GM19468 (cell line): ENCODE measurements around the gene LCAT.
"Not testable (repeated sequence)": the region's sequence is repeated elsewhere in the genome, so short reads cannot be mapped to it uniquely, and the experiment has no call there.

Source experiments
- ATAC-seq: cut with Tn5 transposase; IDR thresholded peaks from one replicate; pipeline ENCODE4 v1.9.1; 2021; ENCODE audit warnings: mild to moderate bottlenecking, moderate library complexity, moderate number of reproducible peaks; ENCODE audit not compliant: unreplicated experiment; ENCODE audit errors: extremely low read depth

Gene LCAT

DNA sequence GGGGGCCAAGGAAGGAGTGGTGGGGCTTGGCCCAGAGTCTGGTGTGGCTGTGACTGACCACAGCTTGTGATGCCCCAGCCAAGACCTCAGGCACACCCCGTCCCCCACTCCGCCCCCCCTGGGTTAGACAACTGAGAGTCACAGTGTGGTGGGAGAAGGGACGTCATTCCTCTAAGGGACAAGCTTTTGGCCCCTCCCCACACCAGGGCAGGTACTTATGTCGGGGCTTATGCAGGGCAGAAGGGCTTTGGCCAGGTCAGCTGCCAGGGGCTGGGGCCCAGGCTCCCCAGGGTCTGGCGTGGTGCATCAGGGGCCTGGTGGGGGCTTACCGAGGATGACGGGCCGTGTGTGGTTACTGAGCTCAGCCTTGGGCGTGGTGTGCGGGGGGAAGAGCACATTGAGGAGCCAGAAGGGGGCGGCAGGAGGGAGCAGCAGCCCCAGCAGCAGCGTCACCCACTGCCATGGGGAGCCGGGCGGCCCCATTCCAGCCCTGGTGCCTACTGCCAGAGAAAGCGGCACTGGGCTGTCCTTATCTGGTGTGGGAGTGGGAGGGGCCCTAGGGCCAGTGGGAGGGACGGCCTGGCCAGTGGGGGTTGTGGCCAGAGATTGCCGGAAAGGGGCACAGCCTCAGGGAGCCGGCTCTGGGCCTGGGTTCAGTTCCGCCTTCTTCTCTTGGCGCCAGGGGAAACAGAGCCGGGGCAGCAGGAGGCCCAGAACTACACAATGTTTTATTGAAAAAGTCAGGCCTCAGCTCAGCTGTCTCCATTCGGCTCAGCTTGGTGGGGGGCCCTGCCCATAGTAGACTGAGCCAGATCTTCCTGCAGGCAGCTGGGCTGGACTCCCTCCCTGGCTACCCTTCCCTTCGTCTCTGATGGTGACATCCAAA lies at the start of gene LCAT:
TSS of gene LCAT (minus strand) at position 502 of the 886 bp plus-strand sequence. CDS start at position 483, 19 bp downstream.
- no peak for ATAC-seq

- ATAC-seq, result peak; percentile 38
These were observed 49.5 kb upstream of the LCAT start for GRCh38 chr16:67993207-67994039.

DNA sequence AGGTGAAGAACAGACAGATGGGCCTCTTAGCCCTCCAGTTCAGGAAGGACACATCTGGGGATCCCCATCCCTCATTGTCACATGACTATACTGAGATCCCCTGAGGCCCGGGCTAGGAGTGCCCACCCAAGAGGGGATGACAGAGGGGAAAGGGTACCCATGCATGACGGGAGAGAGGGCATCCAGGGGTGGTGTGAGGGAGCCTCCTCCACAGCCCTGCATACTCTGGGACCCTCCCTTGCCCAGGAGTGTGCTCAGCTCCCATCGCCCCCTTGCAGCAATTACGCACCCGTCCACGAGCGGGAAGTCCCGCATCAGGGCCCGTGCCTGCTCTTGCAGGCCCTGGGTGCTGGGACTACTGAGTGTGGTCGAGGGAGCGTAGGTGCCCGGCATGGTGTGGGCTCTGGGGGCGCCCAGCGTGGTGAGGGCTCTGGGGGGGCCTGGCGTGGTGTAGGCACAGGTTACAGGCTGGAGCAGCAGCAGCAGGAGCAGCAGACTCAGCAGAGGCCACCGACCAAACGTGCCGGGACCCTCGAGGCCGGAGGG lies 48.8 kb upstream of the LCAT start:
- ATAC-seq, result no peak

- no peak for ATAC-seq
These were observed 46.1 kb upstream of the LCAT start for GRCh38 chr16:67990018-67990386.

- ATAC-seq, result no peak
These were observed 45.5 kb upstream of the LCAT start for GRCh38 chr16:67989322-67990017.

GRCh38 chr16:67988675-67989074 lies 44.8 kb upstream of the LCAT start:
- no peak for ATAC-seq

DNA sequence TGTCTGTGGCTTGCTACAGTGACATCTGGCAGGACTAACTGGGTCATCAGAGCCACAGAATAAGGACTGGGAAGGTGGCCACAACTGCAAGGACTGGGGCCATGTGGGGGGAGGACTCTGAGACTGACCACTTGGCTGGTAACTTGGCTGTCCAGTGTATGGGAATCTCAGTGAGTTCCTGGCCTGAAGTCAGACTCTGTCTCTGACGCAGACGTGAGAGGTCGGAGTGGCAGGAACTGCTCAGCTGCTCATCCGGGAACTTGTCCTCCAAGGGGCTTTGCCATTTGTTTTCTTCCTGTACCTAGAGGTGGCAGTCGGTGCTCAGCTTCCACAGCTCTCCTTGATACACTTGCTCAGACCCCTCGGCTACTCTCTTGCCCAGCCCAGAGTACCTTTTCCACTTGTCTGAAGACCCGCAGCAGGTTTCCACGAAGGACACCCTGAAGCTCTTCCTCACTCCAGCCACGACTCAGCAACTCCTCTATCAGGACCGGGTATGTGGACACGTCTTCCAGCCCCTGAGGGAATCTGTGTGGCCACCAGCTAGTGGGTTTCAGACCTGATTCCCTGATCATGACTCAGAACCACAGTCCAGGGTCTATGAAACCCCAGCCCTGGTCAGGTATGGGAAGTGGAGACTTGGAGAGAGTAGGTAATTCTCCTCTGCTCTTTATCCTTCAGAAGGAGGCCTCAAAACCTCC lies 43.7 kb upstream of the LCAT start:
- ATAC-seq, result no peak

- ATAC-seq, result no peak
These were observed 43.0 kb upstream of the LCAT start for GRCh38 chr16:67986949-67987348.

DNA sequence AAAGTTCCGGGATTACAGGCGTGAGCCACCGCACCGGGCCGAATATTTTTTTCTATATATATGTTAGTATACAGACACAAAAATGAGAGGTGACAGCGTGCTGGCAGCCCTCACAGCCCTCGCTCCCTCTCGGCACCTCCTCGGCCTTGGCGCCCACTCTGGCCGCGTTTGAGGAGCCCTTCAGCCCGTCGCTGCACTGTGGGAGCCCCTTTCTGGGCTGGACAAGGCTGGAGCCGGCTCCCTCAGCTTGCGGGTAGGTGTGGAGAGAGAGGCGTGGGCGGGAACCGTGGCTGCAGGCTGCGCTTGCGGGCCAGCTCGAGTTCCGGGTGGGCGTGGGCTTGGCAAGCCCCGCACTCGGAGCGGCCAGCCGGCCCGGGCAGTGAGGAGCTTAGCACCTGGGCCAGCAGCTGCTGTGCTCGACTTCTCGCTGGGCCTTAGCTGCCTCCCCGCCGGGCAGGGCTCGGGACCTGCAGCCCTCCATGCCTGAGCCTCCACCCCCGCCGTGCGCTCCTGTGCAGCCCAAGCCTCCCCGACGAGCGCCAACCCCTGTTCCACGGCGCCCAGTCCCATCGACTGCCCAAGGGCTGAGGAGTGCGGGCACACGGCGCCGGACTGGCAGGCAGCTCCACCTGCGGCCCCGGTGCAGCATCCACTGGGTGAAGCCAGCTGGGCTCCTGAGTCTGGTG lies 38.2 kb upstream of the LCAT start:
- no peak for ATAC-seq

- ATAC-seq, result no peak
These were observed 36.2 kb upstream of the LCAT start, which contains the start of gene DPEP3 for GRCh38 chr16:67979955-67980678. Gene DPEP3 (minus strand): TSS chr16:67980499. CDS start chr16:67980380, 119 bp downstream.

- ATAC-seq, result no peak
These were observed 33.7 kb upstream of the LCAT start for GRCh38 chr16:67977469-67978227.

DNA sequence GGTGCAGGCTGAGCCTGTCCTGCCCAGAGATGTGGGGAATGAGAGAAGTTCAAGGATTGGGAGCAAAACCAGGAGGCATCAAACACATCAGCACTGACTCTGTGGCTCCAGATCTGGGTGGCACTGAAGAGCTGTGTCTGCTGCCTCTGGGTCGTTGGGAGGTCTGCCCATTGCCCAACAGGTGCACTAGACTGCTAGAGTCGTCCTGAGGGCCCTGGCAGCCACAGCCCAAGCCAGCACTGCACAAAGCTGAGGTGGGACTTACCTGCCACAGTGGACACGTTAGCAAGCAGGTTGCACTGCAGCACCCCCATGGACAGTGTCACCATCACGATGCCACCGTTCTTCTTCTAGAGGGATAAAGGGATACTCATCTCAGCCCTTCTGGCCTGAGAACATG lies 33.1 kb upstream of the LCAT start:
- ATAC-seq, result no peak

DNA sequence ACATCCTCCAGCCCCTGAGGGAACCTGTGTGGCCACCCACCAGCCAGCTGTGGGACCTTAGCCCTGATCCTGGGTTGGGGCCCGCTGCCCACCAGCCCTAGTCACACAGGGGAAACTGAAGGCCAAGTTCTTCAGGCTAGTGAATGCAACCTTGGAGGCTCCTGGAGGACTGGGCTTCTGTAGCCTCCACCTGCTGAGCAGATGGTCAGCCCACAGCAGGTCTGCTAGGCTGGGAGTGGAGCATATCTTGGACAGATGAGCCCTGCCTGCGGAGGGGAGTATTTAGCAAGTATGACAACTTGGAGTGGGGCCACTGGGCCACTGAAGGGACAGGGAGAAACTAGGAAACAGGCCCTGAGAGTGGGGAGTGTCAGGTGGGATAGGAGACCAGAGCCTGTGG lies 32.3 kb upstream of the LCAT start:
- no peak for ATAC-seq

DNA sequence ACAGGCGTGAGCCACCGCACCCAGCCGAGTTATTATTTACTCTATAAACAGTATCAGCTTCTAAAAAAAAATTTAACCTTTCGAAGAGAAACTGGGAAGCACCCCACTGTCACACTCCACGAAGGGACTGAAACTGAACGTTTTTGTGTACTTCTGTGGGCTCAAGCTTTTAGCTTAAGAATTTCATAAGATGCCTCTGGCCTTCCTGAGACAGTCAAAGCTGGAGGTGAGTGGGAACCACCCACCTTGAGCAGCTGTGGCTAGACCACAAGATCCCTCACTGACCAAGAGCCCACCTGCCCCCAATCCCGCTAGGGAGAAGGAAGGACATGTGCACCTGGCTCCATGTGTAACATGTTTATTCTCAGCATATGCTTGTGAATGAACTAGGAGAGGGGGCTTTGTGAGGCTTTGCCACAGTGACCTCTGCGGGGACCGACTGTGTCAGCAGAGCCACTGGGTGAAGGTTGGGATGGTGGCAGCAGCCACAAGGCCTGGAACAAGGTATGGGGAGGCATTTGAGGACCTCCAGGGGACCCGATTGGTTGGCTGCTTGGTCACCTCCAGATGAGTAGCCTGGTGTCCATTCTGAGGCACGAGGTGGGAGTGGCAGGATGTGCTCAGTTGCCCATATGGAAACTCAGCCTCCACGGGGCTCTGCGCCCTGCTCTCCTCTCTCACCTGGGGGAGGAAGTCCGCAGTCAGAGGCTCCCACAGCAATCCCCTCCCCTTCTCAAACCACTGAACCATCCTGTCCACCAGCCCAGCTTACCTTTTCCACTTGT lies 31.6 kb upstream of the LCAT start:
- ATAC-seq, result peak; percentile 18

- ATAC-seq, result not testable (repeated sequence)
These were observed 28.4 kb upstream of the LCAT start for GRCh38 chr16:67972285-67972684.

- ATAC-seq, result no peak
These were observed 27.2 kb upstream of the LCAT start for GRCh38 chr16:67971111-67971510.
